Gastroesophageal sphincter (tissue), 3 donors: ENCODE data around the gene BRINP3.

Experiments used
- CTCF ChIP-seq, 4 experiments: fragments of 200-600 bp in 2 of 4; fragments of 450-650 bp in 2 of 4; sonication (generic) in 1 of 4; IDR thresholded peaks; one replicate each; pipeline ENCODE4 v1.5.1; 2017 to 2019; ENCODE audit warnings: antibody characterized with exemption in 4 of 4, mild to moderate bottlenecking in 2 of 4, moderate library complexity in 2 of 4
- EP300 ChIP-seq: sonication (generic); formaldehyde crosslinking; IDR thresholded peaks from one replicate; pipeline ENCODE4 v1.6.1; 2017; ENCODE audit warnings: antibody characterized with exemption, mild to moderate bottlenecking
- POLR2A ChIP-seq, 2 donors: fragments of 450-650 bp; IDR thresholded peaks; one replicate each; pipeline ENCODE4 v1.6.1; 2017; ENCODE audit warnings: antibody characterized with exemption in 2 of 2, mild to moderate bottlenecking in 2 of 2, moderate library complexity in 1 of 2
- POLR2AphosphoS5 ChIP-seq: sonication (generic); formaldehyde crosslinking; IDR thresholded peaks from one replicate; pipeline ENCODE4 v1.6.1; 2017; ENCODE audit warnings: antibody characterized with exemption

- no peak for TF ChIP-seq CTCF (IDR thresholded peaks at IDR 0.05)
- no peak for TF ChIP-seq POLR2A (IDR thresholded peaks at IDR 0.05)
- no peak for TF ChIP-seq EP300
- TF ChIP-seq POLR2AphosphoS5: no peak
These were observed 294.1 kb downstream of the BRINP3 start for GRCh38 chr1:190183588-190183987.
